ENCODE measurements around the gene ZNF483.
A peak's percentile ranks its signal among the peaks of the same experiment; 100 is the strongest.
"Not testable (repeated sequence)": the region's sequence is repeated elsewhere in the genome, so short reads cannot be mapped to it uniquely, and the experiment has no call there.

ZNF483 gene

DNA sequence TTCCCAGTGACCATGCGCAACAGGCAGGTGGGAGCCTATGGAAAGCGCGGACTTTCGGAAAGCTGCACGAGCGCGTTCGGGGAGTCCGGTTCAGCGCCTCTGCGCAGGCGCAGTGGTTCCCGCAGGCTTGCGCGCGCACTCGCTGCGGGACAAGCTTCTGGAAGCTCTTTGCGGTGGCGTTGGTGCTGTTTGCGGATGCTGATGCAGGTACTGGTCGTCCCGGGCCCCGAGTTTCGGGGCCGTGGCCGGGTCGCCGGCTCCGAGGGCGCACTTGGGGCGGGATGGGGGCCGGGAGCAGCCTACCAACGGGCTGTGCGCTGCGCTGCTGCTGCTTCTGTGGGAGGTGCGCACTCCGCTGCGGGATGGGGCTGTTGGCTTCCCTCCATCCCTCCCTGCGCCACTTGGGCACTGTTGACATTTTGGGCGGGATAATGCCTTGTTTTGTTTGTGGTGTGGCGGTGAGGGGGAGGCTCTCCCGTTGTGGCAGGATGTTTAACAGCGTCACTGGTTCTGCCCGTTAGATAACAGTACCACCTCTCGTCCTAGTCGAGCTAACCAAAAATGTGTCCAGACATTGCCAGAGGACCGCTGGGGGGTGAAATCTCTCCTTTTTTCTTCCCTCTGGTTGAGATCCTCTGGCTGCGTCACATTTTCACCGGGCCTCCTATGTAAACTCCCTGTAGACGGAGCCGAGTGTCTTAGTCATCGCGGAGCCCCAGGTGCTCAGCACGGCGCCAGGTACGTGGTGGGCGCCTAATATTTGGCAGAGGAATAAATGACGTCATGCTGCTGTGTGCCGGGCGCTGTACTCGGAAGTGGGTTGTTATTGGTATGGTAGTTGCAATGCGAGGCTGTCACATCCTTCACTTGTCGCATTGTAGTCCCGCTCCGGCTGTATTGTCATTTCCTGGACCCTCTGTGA, at the start of gene ZNF483:
TSS of gene ZNF483 (plus strand) at position 124 of the 922 bp plus-strand sequence. CDS start 2,217 bp downstream, outside the sequence.
- peak; percentile 86 for DNase-seq

DNA sequence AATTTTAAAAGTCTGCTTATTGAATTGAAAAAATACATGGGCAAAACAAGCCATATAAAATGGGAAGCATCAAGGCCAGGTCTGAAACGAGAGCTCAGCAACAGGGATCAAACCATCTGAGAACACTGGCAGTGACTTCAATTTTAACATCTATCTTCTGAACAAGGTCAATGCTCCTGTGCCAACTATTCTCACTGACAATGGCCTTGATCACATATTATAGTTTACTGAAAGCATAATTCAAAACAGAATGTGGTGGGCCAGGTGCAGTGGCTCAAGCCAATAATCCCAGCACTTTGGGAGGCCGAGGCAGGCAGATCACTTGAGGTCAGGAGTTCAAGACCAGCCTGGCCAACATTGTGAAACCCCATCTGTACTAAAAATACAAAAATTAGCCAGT, 49.8 kb upstream of the ZNF483 start:
- DNase-seq, result no peak

DNA sequence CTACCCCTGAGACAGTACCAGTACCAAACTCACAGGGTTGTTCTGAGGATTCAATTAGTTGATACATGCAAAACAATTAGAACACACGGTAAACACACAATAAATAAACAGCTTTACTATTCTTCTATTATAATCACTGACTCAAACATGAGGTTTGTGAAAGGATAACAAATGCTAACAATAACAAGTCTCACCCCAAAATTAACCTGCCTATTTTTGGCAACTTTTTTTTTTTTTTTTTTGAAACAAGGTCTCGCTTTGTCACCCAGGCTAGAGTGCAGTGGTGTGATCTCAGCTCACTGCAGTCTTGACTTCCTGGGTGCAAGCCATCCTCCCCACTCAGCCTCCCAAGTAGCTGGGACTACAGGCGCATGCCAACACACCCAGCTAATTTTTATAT, 47.3 kb upstream of the ZNF483 start:
- no peak for DNase-seq

DNA sequence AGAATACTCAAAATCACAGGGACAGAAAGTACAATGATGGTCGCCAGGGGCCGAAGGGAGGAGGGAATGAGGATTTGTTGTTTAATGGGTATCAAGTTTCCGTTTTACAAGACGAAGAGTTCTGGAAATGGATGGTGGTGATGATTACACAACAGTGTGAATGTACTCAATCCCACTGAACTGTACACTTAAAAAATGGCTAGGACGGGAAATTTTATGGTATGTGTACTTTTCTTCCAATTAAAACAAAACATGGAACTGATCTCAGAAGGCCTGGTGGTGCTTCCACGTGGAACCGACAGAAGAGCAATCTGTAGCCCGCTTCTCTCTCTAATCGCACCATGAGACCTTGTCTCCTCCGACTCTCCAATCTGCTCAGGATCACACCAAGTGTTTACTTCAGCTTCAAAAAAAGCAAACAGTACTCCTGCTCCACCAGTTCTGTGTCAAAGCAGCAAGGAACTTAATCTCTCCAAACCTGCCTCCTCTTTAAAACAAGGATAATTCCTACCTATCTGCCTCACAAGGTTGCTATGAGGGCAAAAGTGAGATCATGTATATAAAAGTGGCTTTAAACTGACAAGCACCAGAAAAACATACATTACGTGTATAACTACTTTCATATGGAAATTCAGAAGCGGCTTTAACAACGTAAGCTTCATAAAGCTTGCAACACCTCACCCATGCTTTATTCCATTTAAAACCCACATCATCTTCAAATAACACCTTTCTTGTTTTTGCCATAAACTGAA, 42.9 kb upstream of the ZNF483 start:
- DNase-seq, result no peak

DNA sequence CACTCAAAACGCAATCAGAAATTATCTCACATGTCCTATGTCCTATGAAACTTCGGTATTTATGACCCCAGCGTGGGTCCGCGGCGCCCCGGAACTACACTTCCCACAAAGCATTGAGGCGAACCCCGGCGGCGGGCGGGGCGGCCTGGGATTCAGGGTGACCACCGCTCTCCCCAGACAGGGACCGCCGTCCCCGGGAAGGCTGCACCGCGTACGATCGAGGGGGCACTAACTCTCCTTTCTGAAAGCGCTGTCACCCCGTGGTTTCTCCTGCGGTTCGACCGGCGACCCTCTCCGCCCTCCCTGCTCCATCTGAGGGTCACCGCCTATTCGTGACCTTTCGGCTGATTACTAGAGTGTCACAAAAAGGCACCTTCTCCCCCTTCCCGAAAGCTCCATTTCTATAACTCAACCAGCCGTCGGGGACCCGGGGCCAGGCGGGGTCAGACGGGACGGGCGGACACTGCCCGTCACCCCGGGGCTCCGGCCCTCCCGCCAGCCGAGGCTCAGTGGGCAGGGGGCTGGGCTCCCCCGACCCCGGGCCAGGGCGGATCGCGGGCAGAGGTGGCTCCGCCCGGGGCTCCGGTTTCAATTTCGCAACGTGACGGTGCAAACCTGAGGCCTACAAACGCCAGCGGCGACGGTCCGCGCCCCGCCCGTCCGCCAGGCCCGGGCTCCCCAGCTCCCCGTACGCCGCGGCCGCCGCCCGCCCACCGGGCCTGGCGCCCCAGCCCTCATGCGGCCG, 42.1 kb upstream of the ZNF483 start:
- DNase-seq, result peak; percentile 7

DNA sequence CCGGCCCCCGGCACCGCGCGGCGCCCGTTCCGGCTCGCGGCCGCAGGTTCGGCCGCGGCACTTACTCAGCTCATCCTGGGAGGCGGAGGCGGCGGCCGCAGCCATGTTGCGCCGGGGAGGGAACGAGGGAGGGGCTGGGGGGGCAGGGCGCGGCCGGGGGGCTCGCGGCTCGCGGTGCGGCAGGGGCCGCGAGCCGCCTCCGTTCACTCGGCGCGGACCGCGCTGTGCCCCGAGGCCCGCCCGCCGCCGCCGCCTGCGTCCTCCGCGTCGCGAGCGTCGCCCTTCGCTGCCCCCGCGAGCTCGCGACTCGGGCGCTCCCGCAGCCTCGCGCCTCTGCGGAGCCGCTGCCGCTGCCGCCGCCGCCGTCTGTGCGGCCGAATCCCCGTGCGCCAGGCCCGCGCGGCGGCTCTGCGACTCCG, 41.5 kb upstream of the ZNF483 start:
- peak; percentile 9 for DNase-seq

DNA sequence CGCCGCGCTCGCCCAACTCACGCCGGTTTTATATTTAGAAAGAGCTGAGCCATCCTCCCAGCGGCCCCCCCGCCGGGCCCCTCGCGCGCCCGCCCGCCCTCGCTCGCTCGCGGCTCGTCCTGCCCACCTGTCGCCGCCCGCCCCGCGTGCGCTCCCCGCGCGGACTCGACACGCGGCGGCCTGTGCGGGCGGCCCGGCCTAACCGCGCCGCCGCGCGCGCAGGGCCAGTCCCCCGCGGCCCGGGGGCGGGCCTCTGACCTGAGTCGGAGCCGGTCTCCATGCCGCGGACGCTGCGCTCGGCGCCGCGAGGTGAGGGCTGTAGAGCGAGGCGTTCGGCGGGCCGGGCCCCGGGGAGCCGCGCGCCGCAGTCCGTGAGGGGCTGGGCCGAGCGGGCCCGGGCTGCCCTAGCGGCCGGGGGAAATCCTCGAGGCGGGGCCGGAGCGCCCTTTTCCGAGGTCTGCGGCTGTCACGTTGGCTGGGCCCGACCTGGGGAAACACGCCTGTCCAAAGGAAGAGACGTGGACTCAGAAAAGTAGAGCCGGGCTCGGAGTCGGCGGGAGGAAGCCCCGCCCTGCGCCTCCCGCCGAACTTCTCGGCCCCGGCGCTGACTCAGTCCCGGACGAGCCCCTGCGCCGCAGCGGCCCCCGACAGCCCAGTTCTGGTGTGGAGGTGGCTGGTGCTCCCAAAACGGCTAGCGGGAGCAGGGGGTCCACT, 41.0 kb upstream of the ZNF483 start, which contains the start of gene ECPAS:
TSS of gene ECPAS (minus strand) at position 526 of the 714 bp plus-strand sequence. CDS start 11,465 bp downstream, outside the sequence.
- peak; percentile 9 for DNase-seq

DNA sequence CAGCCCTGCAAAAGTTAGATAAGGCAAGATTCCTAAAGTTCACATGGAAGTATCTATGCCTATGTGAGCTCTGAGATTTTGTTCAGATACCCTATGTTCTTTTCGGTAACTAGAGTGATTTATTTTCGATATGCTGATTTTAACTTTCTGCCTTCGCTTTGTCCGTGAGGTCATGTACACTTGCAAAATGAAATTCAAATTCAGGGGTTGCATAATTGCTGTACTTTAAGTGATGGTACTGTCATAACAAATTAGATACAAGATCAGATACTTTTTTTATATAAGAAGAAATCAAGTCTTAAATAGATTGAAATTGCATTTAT, 40.4 kb upstream of the ZNF483 start:
- DNase-seq, result peak; percentile 38

DNA sequence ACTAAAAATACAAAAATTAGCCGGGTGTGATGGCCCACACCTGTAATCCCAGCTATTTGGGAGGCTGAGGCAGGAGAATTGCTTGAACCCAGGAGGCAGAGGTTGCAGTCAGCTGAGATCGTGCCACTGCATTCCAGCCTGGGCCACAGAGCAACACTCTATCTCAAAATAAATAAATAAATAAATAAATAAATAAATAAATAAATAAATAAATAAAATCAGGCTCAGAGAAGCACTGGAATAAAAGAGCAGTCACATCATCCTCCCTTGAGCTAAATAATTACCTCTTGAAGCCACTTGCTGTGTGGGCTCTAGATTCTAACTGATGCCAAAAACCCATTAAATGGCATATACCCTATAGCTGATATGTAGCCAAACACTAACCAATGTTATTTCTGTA, 27.8 kb upstream of the ZNF483 start:
- DNase-seq, result not testable (repeated sequence)

DNA sequence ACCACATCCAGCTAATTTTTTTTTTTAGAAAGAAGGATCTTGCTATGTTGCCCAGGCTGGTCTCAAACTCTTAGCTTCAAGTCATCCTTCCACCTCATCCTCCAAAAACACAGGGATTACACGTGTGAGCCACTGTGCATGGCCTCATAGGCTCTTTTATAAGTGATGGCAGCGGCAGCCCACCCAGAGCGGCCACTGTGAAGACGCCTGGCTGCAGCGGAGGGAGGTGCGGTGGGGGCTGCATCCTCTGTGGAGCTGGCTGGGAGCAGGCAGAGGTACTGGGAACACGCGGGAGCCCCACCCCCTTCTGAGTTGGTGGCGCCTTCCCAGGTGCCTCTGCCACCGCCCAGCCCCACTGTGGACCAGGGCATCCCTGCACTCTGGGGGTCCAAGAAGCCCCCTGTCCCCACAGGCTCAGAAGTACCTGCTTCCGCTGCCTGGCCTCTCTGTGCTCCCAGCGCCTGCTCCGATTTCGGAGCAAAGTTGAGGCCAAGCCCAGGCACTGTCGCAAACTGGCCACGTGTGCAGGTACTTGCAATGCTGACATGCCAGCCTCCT, 23.9 kb upstream of the ZNF483 start:
- DNase-seq, result no peak

DNA sequence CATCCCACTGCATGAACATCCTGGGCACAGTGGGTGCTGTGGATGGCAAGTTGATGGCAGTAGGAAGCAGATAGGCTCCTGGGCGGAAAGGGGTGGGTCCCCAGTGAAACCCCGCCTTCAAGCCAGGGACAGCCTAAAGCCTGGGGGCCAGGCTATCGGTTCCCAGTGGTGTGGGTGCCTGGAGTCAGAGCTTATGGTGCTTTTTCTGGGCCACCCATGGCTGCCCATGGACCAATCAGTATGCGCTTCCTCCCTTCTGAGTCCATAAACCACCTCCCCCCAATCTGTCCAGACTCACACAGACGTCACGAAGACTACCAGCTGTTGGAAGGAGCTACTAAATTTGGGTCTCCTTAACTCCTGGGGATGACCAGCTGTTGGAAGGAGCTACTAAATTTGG, 23.3 kb upstream of the ZNF483 start:
- DNase-seq, result no peak

DNA sequence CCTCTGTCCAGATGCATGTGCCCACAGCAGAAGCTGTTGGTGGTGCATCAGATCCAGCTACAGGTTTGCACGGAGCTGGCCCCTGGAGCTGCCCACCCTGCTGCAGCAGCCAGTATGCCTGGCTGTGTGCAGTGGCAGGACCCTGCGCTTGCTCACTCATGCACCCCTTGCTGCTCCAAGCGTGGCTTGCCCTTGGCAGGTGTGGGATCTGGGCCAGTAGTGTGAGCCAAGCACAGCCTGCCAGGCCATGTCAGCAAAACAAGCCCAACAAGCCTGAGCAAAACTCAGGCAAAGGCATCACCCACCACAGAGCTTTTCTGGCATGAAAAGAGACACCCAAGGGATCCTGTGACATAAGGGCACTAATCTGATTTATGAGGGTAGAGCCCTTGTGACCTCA, 22.5 kb upstream of the ZNF483 start:
- no peak for DNase-seq

DNA sequence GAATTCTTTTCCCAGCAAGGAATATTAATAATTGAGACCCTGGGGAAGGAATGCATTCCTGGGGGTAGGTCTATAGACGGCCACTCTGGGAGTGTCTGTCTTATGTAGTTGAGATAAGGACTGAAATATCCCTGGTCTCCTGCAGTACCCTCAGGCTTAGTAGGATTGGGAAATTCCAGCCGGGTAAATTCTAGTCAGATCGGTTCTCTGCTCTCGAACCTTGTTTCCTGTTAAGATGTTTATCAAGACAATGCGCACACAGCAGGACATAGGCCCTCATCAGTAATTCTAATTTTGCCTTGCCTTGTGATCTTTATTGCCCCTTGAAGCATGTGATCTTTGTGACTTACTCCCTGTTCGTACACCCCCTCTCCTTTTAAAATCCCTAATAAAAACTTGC, 13.4 kb upstream of the ZNF483 start:
- not testable (repeated sequence) for DNase-seq

DNA sequence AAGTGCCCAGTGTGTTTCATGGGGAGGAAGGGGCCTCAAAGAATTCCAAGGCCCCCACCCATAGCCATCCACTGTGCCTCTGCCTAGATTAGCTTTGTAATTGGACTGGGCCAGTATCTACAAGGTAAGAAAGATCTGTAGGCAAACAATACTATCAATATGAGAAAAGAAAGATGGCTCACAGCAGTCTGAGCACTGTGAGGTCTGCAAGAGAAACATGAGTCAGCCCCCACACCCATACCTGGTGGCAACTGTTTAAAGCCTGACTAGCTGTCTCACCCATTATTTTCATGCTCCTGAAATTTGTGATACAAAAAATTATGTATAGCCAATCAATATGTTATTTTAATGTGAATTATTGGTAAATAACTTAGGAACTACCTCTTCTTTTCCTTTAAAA, 10.0 kb upstream of the ZNF483 start:
- no peak for DNase-seq

DNA sequence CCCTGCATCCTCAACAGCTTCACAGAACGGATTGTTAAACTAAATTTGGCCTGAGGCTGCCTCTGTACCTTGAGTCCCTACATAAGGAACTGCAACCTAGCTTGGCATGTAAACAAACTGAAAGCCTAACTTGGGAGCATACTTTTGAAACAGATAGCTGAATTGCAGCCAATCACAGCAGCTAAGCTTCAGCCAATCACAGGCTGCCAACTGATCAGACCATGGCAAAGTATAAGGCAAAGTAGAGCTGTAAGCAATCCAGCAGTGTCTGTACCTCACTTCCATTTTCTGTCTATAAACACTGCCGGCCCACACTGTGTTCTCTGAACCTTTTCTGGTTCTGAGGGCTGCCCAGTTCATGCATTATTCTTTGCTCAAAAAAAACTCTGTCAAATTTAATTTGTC, 8.9 kb upstream of the ZNF483 start:
- no peak for DNase-seq

DNA sequence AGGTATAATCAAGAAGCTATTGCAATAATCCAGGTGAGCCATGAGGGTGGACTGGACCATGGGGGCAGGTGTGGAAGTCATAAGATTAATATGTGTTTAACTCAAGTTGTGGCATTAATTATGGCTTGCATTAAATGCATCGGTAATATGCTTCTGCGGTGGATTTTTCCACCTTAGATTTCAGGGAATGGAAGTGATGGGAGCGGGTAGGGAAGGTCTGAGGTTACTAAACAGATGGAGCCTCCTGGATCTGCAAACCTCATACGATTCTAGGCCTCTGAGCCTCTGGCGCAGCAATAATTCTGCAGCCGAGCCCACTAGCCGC, 286 bp upstream of the ZNF483 start:
- DNase-seq, result no peak

DNA sequence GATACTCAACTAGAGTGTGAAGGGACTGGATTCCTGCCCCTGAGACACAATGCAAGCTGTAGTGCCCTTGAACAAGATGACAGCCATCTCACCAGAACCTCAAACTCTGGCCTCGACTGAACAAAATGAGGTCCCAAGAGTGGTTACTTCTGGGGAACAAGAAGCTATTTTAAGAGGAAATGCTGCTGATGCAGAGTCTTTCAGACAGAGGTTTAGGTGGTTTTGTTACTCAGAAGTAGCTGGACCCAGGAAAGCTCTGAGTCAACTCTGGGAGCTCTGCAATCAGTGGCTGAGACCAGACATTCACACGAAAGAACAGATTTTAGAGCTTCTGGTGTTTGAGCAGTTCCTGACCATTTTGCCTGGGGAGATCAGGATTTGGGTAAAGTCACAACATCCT, 2.4 kb downstream of the ZNF483 start:
- no peak for DNase-seq

DNA sequence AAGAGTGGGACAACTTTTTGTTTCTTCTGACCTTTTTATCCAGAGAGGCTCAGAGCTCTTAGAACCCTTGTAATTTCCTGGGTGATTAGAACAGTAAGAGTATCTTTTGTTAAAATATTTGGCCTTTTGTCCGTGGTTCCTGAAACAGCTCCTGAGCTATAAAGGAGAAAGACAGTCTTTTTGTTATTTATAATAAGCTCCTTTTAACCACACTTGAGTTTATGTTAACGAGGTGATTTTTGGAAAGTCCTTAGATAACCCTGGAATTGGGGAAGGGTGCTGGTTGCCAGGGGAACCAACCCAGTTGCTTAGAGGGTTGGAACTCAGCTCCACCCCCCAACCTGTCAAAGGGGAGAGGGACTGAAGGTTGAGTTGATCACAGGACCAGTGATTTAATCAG, 4.8 kb downstream of the ZNF483 start:
- DNase-seq, result no peak

DNA sequence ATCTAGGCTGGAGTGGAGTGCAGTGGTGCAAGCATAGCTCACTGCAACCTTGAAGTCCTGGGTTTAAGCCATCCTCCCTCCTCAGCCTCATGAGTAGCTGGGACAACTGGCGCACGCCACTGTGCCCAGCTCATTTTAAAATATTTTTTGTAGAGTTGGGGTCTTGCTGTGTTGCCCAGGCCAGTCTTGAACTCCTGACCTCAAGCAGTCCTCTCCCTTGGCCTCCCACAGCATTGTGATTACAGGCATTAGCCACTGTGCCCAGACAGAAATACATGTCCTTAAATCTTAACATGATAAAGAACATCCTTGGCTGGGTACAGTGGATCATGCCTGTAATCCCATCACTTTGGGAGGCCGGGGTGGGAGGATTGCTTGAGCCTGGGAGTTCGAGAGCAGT, 6.7 kb downstream of the ZNF483 start:
- DNase-seq, result no peak

DNA sequence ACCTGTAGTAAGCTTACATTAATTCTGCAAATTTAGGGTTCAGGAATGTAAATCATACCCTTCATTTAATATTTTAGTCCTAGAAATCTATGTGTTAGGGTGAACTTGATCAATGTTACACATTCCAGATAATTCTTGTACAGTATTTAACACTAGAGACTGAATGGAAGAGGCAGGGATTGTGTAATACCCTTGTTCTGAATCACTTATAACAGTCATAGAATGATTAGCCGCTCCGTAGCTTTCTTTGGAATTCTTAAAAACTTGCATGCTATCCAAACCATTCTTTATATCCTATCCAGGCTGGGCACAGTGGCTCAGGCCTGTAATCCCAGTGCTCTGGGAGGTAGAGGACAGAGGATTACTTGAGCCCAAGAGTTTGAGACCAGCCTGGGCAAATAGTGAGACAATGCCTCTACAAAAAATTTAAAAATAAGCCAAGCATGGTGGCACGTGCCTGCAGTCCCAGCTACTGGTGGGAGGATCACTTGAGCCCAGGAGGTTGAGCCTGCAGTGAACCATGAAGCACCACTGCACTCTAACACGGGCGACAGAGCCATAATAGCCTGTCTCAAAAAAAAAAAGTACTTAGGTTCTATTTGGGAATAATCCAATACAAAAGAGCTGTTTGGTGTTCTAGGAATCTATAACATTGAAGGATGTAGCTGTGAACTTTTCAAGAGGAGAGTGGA, 8.3 kb downstream of the ZNF483 start:
- no peak for DNase-seq

DNA sequence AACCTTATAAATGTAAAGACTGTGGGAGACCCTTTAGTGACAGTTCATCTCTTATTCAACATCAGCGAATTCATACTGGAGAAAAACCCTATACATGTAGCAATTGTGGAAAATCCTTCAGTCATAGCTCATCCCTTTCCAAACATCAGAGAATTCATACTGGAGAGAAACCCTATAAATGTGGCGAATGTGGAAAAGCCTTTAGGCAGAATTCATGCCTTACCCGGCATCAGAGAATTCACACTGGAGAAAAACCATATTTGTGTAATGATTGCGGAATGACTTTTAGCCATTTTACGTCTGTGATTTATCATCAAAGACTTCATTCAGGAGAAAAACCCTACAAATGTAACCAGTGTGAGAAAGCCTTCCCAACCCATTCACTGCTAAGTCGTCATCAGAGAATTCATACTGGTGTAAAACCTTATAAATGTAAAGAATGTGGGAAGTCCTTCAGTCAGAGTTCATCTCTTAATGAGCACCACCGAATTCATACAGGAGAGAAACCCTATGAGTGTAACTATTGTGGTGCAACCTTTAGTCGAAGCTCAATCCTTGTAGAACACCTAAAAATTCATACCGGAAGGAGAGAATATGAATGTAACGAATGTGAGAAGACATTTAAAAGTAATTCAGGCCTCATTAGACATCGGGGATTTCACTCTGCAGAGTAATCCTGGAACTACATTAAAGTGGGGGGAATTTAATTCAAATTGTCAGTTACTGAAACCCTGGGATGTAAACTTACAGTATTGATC, 17.7 kb downstream of the ZNF483 start:
- no peak for DNase-seq

Measured in NCI-H2227 treated with DMSO at 0.1 percent for 48 hours (cell line).